Neural cell (in vitro differentiated cells): ENCODE data around the gene ABCG2. TPM values are rescaled to one million over a fixed set of nuclear protein-coding genes. Genes with fewer than 3 reads are reported as not detected.

Experiments
- H2AFZ ChIP-seq: fragments of 200-600, 300-800 bp; sonication (generic), shearing (Covaris generic); 2 replicates; pipeline ENCODE4 v1.6.0; 2014; ENCODE audit warnings: low read depth, mild to moderate bottlenecking, antibody characterized with exemption, low read length, moderate library complexity
- H3F3A ChIP-seq: fragments of 200-600 bp; shearing (Covaris generic); 2 replicates; pipeline ENCODE4 v1.6.1; 2016; ENCODE audit warnings: mild to moderate bottlenecking, moderate library complexity, mixed read lengths, antibody characterized with exemption, low read length; ENCODE audit not compliant: insufficient read depth, poor library complexity, severe bottlenecking
- H3K27ac ChIP-seq: fragments of 200-600, 300-800 bp; sonication (generic), shearing (Covaris generic); 2 replicates; pipeline ENCODE4 v1.5.1; 2014; ENCODE audit warnings: mild to moderate bottlenecking, low read length, moderate library complexity
- H3K27me3 ChIP-seq: fragments of 300-800, 200-600 bp; sonication (generic), shearing (Covaris generic); 2 replicates; pipeline ENCODE4 v1.6.0; 2014; ENCODE audit warnings: mild to moderate bottlenecking, low read depth, low read length, moderate library complexity; ENCODE audit not compliant: insufficient read depth
- H3K36me3 ChIP-seq: fragments of 300-800, 200-600 bp; sonication (generic), shearing (Covaris generic); 2 replicates; pipeline ENCODE4 v1.5.1; 2014; ENCODE audit warnings: mild to moderate bottlenecking, antibody characterized with exemption, low read length, moderate library complexity; ENCODE audit not compliant: insufficient read depth
- H3K4me2 ChIP-seq: fragments of 300-800, 200-600 bp; sonication (generic), shearing (Covaris generic); 2 replicates; pipeline ENCODE4 v1.6.0; 2014; ENCODE audit warnings: mild to moderate bottlenecking, low read length
- H3K4me3 ChIP-seq: fragments of 300-800, 200-600 bp; sonication (generic), shearing (Covaris generic); 2 replicates; pipeline ENCODE4 v1.5.1; 2014; ENCODE audit warnings: mild to moderate bottlenecking, low read length, moderate library complexity
- H3K79me2 ChIP-seq: fragments of 200-600 bp; shearing (Covaris generic); replicated peaks from 2 replicates; pipeline ENCODE4 v1.6.0; 2014; ENCODE audit warnings: mild to moderate bottlenecking, low read length, moderate library complexity; ENCODE audit not compliant: insufficient read depth
- H3K9ac ChIP-seq: fragments of 300-800, 200-600 bp; sonication (generic), shearing (Covaris generic); 2 replicates; pipeline ENCODE4 v1.6.1; 2016; ENCODE audit warnings: mild to moderate bottlenecking, low read length, mixed read lengths
- H3K9me2 ChIP-seq: fragments of 200-600 bp; shearing (Covaris generic); 2 replicates; pipeline ENCODE4 v1.6.1; 2016; ENCODE audit warnings: mild to moderate bottlenecking, low read length, mixed read lengths; ENCODE audit not compliant: insufficient read depth
- H3K9me3 ChIP-seq: fragments of 200-600, 300-800 bp; sonication (generic), shearing (Covaris generic); 2 replicates; pipeline ENCODE4 v1.6.1; 2016; ENCODE audit warnings: mild to moderate bottlenecking, mixed run types, low read length, moderate library complexity, mixed read lengths
- H4K20me1 ChIP-seq: fragments of 200-600 bp; shearing (Covaris generic); 2 replicates; pipeline ENCODE4 v1.6.1; 2016; ENCODE audit warnings: mild to moderate bottlenecking, mixed run types; ENCODE audit not compliant: insufficient read depth
- EP300 ChIP-seq: fragments of 450-650 bp; conservative IDR thresholded peaks from 2 replicates; pipeline ENCODE4 v1.6.1; 2014; ENCODE audit warnings: antibody characterized with exemption, mild to moderate bottlenecking, moderate library complexity; ENCODE audit not compliant: poor library complexity, severe bottlenecking
- EZH2 ChIP-seq: fragments of 200-600, 300-800 bp; shearing (Covaris generic), sonication (generic); IDR thresholded peaks from 2 replicates; pipeline ENCODE4 v1.6.1; 2014; ENCODE audit warnings: antibody characterized with exemption, low read length, borderline replicate concordance, mild to moderate bottlenecking; ENCODE audit not compliant: insufficient read depth, poor library complexity, severe bottlenecking
- MXI1 ChIP-seq: fragments of 450-650 bp; conservative IDR thresholded peaks from 2 replicates; pipeline ENCODE4 v1.6.1; 2014; ENCODE audit warnings: antibody characterized with exemption, mild to moderate bottlenecking; ENCODE audit not compliant: poor library complexity, severe bottlenecking
- POLR2AphosphoS5 ChIP-seq: IDR thresholded peaks from 2 replicates; pipeline ENCODE4 v1.6.1; 2012
- RAD21 ChIP-seq: fragments of 450-650 bp; conservative IDR thresholded peaks from 2 replicates; pipeline ENCODE4 v1.6.1; 2014; ENCODE audit warnings: antibody characterized with exemption, mild to moderate bottlenecking, moderate library complexity
- SMC3 ChIP-seq: fragments of 450-650 bp; conservative IDR thresholded peaks from 2 replicates; pipeline ENCODE4 v1.6.1; 2014; ENCODE audit warnings: antibody characterized with exemption, mild to moderate bottlenecking, moderate library complexity; ENCODE audit not compliant: poor library complexity
- TAF1 ChIP-seq: IDR thresholded peaks from 2 replicates; pipeline ENCODE4 v1.6.1; 2012; ENCODE audit warnings: low read depth
- polyA plus RNA-seq: library from polyadenylated mRNA; depleted of rRNA; stranded (reverse); fragments of >200 nt; gene quantifications from 2 replicates; pipeline ENCODE4 v1.2.3, GENCODE V29; 2014
- TF ChIP-seq, protein P1 (sequence below): fragments of 450-650 bp; IDR thresholded peaks from 2 replicates; pipeline ENCODE4 v1.5.1; 2014; ENCODE audit warnings: antibody characterized with exemption, mild to moderate bottlenecking, moderate library complexity; ENCODE audit not compliant: poor library complexity, severe bottlenecking
- TF ChIP-seq, protein P2 (sequence below): IDR thresholded peaks from 2 replicates; pipeline ENCODE4 v1.6.1; 2012; ENCODE audit warnings: borderline replicate concordance

Gene ABCG2
- polyA plus RNA-seq, 1 donor from 2014 or later: not detected

DNA sequence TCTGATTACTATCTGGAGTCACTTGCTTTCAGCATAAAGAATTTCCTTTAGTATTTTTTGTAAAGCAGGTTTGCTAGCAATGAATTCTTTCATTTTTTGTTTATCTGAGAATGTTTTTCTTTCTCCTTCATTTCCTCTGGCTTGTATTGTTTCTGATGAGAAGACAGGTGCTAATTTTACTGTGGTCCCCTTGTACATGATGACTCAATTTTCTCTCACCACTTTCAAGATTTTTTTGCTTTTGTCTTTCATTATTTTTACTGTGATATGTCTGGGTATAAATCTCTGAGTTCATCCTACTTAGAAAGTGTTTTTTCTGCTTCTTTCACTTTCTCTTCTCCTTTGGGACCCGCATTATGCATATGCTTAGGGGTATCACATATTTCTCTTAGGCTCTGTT, 88.4 kb downstream of the ABCG2 start:
- no peaks in the 10 kb centered on the region for H3K79me2 ChIP-seq
- H3K36me3 ChIP-seq: peaks cover 17% of the 10 kb centered on the region
- no peaks in the 10 kb centered on the region for H3K27me3 ChIP-seq
- no peaks in the 10 kb centered on the region for H4K20me1 ChIP-seq
- H3K9me3 ChIP-seq: no peaks in the 10 kb centered on the region
- no peak overlapping the region for H3K27ac ChIP-seq
- no peaks in the 10 kb centered on the region for H3F3A ChIP-seq
- H2AFZ ChIP-seq: no peak overlapping the region
- H3K4me3 ChIP-seq: no peak overlapping the region
- no peak for TF ChIP-seq SMC3
- H3K9me2 ChIP-seq: no peaks in the 10 kb centered on the region
- H3K4me2 ChIP-seq: no peak overlapping the region
- H3K9ac ChIP-seq: no peak overlapping the region

DNA sequence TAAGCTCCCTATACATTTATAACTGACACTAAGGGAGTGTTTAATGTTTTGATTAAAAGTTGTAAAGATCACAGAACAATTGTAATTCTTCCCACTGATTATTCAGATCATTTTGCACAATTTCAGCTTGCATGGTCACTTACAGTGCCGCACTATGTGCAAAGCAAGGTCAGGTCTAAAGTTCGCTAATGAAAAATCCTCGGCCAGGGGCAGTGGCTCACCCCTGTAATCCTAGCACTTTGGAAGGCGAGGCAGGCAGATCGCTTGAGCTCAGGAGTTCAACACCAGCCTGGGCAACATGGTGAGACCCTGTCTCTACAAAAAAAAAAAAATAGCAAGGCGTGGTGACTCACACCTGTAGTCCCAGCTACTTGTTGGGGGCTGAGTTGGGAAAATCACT, 94.0 kb downstream of the ABCG2 start:
- H3K27ac ChIP-seq: no peak overlapping the region
- no peak overlapping the region for H3K4me3 ChIP-seq
- no peaks in the 10 kb centered on the region for H3K79me2 ChIP-seq
- no peaks in the 10 kb centered on the region for H3K9me2 ChIP-seq
- no peaks in the 10 kb centered on the region for H4K20me1 ChIP-seq
- no peaks in the 10 kb centered on the region for H3K27me3 ChIP-seq
- peaks cover 26% of the 10 kb centered on the region for H3K36me3 ChIP-seq
- TF ChIP-seq EZH2 (no peak), EP300 (no peak), RAD21 (no peak), MXI1 (no peak), POLR2AphosphoS5 (no peak), SMC3 (no peak), TAF1 (no peak)
- TF ChIP-seq, protein P1, sequence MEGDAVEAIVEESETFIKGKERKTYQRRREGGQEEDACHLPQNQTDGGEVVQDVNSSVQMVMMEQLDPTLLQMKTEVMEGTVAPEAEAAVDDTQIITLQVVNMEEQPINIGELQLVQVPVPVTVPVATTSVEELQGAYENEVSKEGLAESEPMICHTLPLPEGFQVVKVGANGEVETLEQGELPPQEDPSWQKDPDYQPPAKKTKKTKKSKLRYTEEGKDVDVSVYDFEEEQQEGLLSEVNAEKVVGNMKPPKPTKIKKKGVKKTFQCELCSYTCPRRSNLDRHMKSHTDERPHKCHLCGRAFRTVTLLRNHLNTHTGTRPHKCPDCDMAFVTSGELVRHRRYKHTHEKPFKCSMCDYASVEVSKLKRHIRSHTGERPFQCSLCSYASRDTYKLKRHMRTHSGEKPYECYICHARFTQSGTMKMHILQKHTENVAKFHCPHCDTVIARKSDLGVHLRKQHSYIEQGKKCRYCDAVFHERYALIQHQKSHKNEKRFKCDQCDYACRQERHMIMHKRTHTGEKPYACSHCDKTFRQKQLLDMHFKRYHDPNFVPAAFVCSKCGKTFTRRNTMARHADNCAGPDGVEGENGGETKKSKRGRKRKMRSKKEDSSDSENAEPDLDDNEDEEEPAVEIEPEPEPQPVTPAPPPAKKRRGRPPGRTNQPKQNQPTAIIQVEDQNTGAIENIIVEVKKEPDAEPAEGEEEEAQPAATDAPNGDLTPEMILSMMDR: no peak
- TF ChIP-seq, protein P2, sequence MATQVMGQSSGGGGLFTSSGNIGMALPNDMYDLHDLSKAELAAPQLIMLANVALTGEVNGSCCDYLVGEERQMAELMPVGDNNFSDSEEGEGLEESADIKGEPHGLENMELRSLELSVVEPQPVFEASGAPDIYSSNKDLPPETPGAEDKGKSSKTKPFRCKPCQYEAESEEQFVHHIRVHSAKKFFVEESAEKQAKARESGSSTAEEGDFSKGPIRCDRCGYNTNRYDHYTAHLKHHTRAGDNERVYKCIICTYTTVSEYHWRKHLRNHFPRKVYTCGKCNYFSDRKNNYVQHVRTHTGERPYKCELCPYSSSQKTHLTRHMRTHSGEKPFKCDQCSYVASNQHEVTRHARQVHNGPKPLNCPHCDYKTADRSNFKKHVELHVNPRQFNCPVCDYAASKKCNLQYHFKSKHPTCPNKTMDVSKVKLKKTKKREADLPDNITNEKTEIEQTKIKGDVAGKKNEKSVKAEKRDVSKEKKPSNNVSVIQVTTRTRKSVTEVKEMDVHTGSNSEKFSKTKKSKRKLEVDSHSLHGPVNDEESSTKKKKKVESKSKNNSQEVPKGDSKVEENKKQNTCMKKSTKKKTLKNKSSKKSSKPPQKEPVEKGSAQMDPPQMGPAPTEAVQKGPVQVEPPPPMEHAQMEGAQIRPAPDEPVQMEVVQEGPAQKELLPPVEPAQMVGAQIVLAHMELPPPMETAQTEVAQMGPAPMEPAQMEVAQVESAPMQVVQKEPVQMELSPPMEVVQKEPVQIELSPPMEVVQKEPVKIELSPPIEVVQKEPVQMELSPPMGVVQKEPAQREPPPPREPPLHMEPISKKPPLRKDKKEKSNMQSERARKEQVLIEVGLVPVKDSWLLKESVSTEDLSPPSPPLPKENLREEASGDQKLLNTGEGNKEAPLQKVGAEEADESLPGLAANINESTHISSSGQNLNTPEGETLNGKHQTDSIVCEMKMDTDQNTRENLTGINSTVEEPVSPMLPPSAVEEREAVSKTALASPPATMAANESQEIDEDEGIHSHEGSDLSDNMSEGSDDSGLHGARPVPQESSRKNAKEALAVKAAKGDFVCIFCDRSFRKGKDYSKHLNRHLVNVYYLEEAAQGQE: no peak
- no peak overlapping the region for H3K9ac ChIP-seq
- H3K4me2 ChIP-seq: no peak overlapping the region
- no peaks in the 10 kb centered on the region for H3K9me3 ChIP-seq
- H2AFZ ChIP-seq: no peak overlapping the region
- H3F3A ChIP-seq: no peaks in the 10 kb centered on the region
